CMK (cell line): ENCODE measurements around the gene C1D.
"Not testable (repeated sequence)": the region's sequence is repeated elsewhere in the genome, so short reads cannot be mapped to it uniquely, and the experiment has no call there.

ENCODE experiments used
- DNase-seq: peaks from one replicate; pipeline ENCODE4 v3.0.0-alpha.2; 2010; ENCODE audit warnings: low read depth

C1D gene

DNA sequence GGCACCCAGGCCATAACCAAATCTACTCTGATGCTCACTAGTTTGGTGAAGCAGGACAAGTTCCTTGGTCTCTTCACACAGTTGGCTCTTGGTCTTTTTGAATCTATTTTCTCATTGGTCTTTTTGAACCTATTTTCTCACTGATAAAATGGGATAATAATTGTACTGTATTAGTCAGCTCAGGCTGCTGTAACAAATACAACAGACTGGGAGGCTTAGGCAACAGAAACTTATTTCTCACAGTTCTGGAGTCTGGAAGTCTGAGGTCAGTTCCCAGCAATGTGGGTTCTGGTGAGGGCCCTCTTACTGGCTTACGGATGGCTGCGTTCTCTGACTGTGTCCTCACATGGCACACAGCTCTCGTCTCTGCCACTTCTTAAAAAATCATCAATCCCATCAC, 63.5 kb downstream of the C1D start:
- no peak for DNase-seq

DNA sequence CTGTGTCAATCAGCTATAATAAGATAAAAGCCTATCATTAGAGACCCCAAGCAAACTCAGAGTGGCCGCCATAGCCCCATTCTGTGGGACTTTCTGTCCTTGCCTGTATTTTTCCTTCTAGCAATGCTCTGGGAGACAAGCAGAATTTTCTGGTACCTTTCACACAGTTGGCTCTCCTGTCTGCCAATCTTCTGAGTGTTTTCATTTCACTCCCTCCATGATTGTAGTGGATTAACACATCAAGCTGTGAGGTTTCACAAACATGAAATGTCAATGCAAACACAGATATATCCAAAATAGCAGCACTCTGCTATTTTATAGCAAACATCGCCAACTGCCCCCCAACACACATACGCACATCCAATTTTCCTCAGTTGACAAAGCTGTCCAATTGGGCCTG, 64.9 kb downstream of the C1D start:
- no peak for DNase-seq

DNA sequence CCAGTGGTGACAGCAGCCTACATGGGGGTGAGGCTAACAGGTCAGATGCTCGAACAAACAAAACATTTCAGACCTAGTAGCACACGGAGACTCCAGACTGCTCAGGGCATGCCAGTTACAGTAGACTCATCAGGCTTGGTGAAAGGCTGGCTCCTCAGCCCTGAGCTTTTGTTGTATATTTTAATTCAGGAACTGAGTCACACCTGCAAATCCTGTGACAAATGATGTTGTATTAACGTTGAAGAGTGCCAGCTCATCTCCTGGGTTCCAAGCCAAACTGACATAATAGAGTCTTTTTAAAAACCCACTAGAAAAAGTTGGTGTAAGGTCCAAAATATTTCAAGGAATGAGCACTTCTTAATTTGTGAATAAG, 65.3 kb downstream of the C1D start:
- no peak for DNase-seq

DNA sequence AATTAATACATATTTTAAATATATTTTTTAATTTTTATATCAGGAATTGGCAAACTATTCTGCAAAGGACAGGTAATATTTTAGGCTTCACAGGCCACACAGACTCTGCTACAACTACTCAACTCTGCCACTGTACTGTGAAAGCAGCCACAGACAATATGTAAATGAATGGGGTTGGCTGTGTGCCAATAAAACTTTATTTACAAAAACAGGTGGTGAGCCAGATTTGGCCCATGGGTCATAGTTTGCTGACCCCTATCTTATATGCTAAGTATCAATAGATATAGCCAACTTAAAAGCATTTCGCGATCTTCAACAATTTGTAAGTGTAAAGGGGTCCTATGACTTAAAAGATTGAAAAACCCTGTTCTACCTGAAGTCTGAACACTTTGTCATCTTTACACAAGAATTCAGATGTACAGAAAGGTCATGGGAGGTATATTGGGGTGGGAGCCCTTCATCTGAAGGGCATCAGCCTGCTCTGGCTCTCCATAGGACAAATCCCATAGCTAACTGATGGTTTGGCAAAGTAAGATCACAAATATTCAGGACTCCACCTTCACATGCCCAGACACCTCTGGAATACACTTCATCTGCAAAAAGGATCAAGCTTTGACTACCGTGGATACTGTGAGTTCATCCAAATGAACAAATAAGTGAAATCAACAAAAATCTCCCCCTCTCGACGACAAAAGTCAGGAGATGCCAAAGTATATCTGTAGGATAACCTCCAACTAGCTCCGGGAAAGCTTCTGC, 65.9 kb downstream of the C1D start:
- DNase-seq, result no peak

DNA sequence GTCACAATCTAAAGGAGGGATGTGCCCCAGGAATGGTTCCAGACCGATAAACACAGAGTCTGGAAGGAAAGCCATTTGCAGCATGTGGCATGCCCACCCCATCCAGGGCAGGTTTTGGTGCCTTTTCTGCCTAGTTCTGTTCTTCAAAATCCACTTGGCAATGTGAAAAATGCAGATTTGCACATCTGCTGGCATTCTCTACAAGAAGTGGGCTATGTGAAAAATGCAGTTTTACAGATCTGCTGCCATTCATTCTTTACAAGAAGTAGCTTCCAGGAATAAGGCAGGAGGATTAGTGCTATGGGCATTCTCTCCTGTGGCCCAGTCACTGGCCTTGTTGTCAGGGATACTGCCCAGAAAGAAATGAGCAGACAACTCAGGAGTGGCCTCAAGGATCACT, 68.1 kb downstream of the C1D start:
- DNase-seq, result no peak

DNA sequence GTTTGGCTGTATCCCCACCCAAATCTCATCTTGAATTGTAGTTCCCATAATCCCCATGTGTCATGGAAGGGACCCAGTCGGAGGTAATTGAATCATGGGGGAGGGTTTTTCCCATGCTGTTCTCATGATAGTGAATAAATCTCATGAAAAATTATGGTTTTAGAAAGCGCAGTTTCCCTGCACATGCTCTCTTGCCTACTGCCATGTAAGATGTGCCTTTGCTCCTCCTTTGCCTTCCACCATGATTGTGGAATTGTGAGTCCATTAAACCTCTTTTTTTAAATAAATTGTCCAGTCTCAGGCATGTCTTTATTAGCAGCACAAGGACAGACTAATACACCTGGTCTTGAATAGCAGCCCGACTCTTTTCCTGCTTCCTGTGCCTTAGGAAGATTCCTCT, 68.7 kb downstream of the C1D start:
- DNase-seq, result not testable (repeated sequence)

DNA sequence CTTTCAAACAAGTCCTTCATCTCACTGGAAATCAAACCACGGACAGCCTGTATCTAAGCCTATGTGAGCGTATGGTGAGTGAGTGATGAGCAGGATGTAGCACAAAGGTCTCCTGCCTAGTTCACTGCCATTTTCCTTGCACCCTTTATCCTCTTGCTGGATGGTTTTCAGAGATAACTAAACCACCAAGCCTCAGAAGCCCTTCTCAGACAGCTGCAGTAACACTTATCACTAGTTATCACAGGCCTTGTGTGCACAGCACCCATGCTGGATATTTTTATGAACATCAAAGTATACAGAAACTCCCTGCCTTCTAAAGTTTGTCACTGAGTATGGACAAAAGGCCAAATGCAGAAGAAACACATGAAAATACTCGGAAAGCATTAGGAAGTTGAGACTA, 69.5 kb downstream of the C1D start:
- peak; percentile 81 for DNase-seq

DNA sequence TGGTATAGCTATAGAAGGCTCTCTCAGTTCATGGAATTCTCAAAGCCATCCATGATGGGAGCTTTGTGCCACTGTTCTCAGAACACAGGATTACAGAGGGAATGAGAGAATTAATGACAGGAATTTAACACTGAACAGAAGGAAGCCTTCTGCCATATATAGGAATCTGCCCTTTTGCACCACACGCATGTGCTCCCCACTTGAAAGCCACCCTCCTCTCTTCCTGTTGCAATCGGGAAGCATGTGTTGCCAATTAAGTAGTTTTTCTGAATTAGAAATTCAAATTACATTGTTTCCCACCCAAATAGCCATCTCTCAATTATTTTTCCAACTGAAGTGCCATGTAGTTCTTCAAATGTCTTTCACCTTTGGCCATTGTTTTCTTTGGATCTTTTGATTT, 71.3 kb downstream of the C1D start:
- DNase-seq, result no peak
